Lower leg skin (tissue), 3 donors: ENCODE results near the gene RNF144A.

Source experiments
- CTCF ChIP-seq, 3 donors: fragments of 450-650 bp; IDR thresholded peaks; one replicate each; pipeline ENCODE4 v1.5.1; 2016; ENCODE audit warnings: antibody characterized with exemption in 3 of 3, mild to moderate bottlenecking in 3 of 3, moderate library complexity in 2 of 3
- POLR2A ChIP-seq, 2 donors: fragments of 450-650 bp; IDR thresholded peaks; one replicate each; pipeline ENCODE4 v1.6.1; 2016 to 2017; ENCODE audit warnings: antibody characterized with exemption in 2 of 2, mild to moderate bottlenecking in 1 of 2, moderate library complexity in 1 of 2

GRCh38 chr2:6965071-6965795 lies 48.0 kb downstream of the RNF144A start:
- no peak for TF ChIP-seq CTCF (IDR thresholded peaks at IDR 0.05)
- TF ChIP-seq POLR2A (IDR thresholded peaks at IDR 0.05) = no peak
